IMR-90 (cell line): Measurements from ENCODE around the gene SSTR4. TPM values are rescaled to one million over a fixed set of nuclear protein-coding genes. Genes with fewer than 3 reads are reported as not detected.

Source experiments
- ATAC-seq: fragments of 200-7000 bp; cut with Tn5 transposase; 2 replicates; pipeline ENCODE4 v1.9.1; 2020; ENCODE audit warnings: low read depth, mild to moderate bottlenecking, moderate library complexity
- BruUV-seq: library from RNA; stranded (reverse); fragments of 400-500 nt; replicated peaks from 2 replicates; lab custom pipeline; 2021; lab: Mats Ljungman, UMichigan
- CTCF ChIA-PET: fragments of 300-600 bp; formaldehyde crosslinking; extraction: SDS; loops from one replicate; lab custom pipeline; 2021; ENCODE audit warnings: antibody characterized with exemption; lab: Yijun Ruan, JAX
- POLR2A ChIA-PET: fragments of 300-600 bp; sonication (Branson Sonifier 250); formaldehyde crosslinking; loops from one replicate; lab custom pipeline; 2022; ENCODE audit warnings: antibody characterized with exemption; ENCODE audit not compliant: unreplicated experiment; lab: Charles Lee
- DNase-seq: peaks from one replicate; pipeline ENCODE4 v3.0.0; 2013
- H2AFZ ChIP-seq: replicated peaks from 2 replicates; pipeline ENCODE3; 2013; ENCODE audit warnings: low read length, mild to moderate bottlenecking; ENCODE audit not compliant: poor library complexity
- H2AK5ac ChIP-seq: 2 replicates; pipeline ENCODE4 v1.6.1; 2013; ENCODE audit warnings: low read depth, low read length, inconsistent platforms
- H2AK9ac ChIP-seq: replicated peaks from 2 replicates; pipeline ENCODE3; 2013; ENCODE audit warnings: mild to moderate bottlenecking, low read depth, low read length, moderate library complexity; ENCODE audit not compliant: poor library complexity
- H2BK120ac ChIP-seq: 2 replicates; pipeline ENCODE4 v1.6.1; 2013; ENCODE audit warnings: low read depth, low read length, inconsistent platforms
- H2BK15ac ChIP-seq: 3 replicates; pipeline ENCODE4 v1.6.1; 2013; ENCODE audit warnings: low read depth, low read length, inconsistent platforms
- H2BK20ac ChIP-seq: 2 replicates; pipeline ENCODE4 v1.6.1; 2013; ENCODE audit warnings: low read depth, mild to moderate bottlenecking, inconsistent platforms, low read length, moderate library complexity
- H2BK5ac ChIP-seq: 2 replicates; pipeline ENCODE4 v1.6.1; 2013; ENCODE audit warnings: mild to moderate bottlenecking, low read depth, low read length, inconsistent platforms; ENCODE audit not compliant: poor library complexity, severe bottlenecking
- H3K14ac ChIP-seq: replicated peaks from 2 replicates; pipeline ENCODE4 v1.6.1; 2013; ENCODE audit warnings: low read depth, low read length, inconsistent platforms
- H3K18ac ChIP-seq: 2 replicates; pipeline ENCODE4 v1.6.1; 2013; ENCODE audit warnings: low read depth, low read length, control low read depth
- H3K23ac ChIP-seq: 2 replicates; pipeline ENCODE4 v1.6.1; 2013; ENCODE audit warnings: low read depth, low read length, inconsistent platforms
- H3K27ac ChIP-seq: 2 replicates; pipeline ENCODE4 v1.5.1; 2013; ENCODE audit warnings: mild to moderate bottlenecking, control low read depth, low read length; ENCODE audit not compliant: insufficient read depth
- H3K27me3 ChIP-seq: 2 replicates; pipeline ENCODE4 v1.6.1; 2013; ENCODE audit warnings: low read length; ENCODE audit not compliant: control insufficient read depth, insufficient read depth
- H3K36me3 ChIP-seq: 2 replicates; pipeline ENCODE4 v1.6.1; 2013; ENCODE audit warnings: low read length, mixed read lengths; ENCODE audit not compliant: control insufficient read depth, insufficient read depth
- H3K4ac ChIP-seq: 2 replicates; pipeline ENCODE4 v1.6.1; 2013; ENCODE audit warnings: low read depth, low read length, inconsistent platforms
- H3K4me1 ChIP-seq: 2 replicates; pipeline ENCODE4 v1.6.1; 2013; ENCODE audit warnings: low read length, mixed read lengths; ENCODE audit not compliant: control insufficient read depth, insufficient read depth
- H3K4me2 ChIP-seq: 2 replicates; pipeline ENCODE4 v1.6.1; 2013; ENCODE audit warnings: low read depth, mild to moderate bottlenecking, control low read depth, low read length, moderate library complexity
- H3K4me3 ChIP-seq: 2 replicates; pipeline ENCODE4 v1.5.1; 2013; ENCODE audit warnings: low read depth, mild to moderate bottlenecking, control low read depth, low read length, moderate library complexity; ENCODE audit not compliant: insufficient read depth
- H3K56ac ChIP-seq: 2 replicates; pipeline ENCODE4 v1.6.1; 2013; ENCODE audit warnings: low read length, inconsistent platforms; ENCODE audit not compliant: insufficient read depth; ENCODE audit errors: extremely low read depth
- H3K79me1 ChIP-seq, 2 experiments: 2 replicates each; pipeline ENCODE4 v1.6.1; 2013; ENCODE audit warnings: low read length in 2 of 2, inconsistent platforms in 1 of 2, low read depth in 1 of 2
- H3K9ac ChIP-seq: 2 replicates; pipeline ENCODE4 v1.6.1; 2013; ENCODE audit warnings: low read depth, low read length, control low read depth
- H3K9me1 ChIP-seq: 2 replicates; pipeline ENCODE4 v1.6.1; 2013; ENCODE audit warnings: low read length, inconsistent platforms; ENCODE audit not compliant: insufficient read depth
- H3K9me3 ChIP-seq: 2 replicates; pipeline ENCODE4 v1.6.1; 2013; ENCODE audit warnings: low read length; ENCODE audit not compliant: control insufficient read depth, insufficient read depth
- H4K20me1 ChIP-seq: 2 replicates; pipeline ENCODE4 v1.6.1; 2013; ENCODE audit warnings: low read length, inconsistent platforms; ENCODE audit not compliant: insufficient read depth
- H4K5ac ChIP-seq: 2 replicates; pipeline ENCODE4 v1.6.1; 2013; ENCODE audit warnings: mild to moderate bottlenecking, low read depth, low read length, control low read depth
- H4K8ac ChIP-seq, 2 experiments: 2 replicates each; pipeline ENCODE4 v1.6.1; 2013; ENCODE audit warnings: low read depth in 2 of 2, low read length in 2 of 2, control low read depth in 1 of 2, inconsistent platforms in 1 of 2
- H4K91ac ChIP-seq: 2 replicates; pipeline ENCODE4 v1.6.1; 2013; ENCODE audit warnings: low read depth, low read length, inconsistent platforms; ENCODE audit not compliant: insufficient read depth
- BHLHE40 ChIP-seq: fragments of 150-350 bp; IDR thresholded peaks from 2 replicates; pipeline ENCODE4 v1.6.1; 2016; ENCODE audit warnings: mild to moderate bottlenecking, low read depth, low read length
- CTCF ChIP-seq: conservative IDR thresholded peaks from 2 replicates; pipeline ENCODE4 v1.5.1; 2012; ENCODE audit warnings: mild to moderate bottlenecking, low read depth, low read length, improper control_type of control experiment
- MXI1 ChIP-seq: IDR thresholded peaks from 2 replicates; pipeline ENCODE4 v1.6.1; 2012; ENCODE audit warnings: low read depth, mild to moderate bottlenecking, low read length, moderate library complexity, borderline replicate concordance
- NFE2L2 ChIP-seq: fragments of 150-350 bp; IDR thresholded peaks from 2 replicates; pipeline ENCODE4 v1.6.1; 2016; ENCODE audit warnings: low read depth, mild to moderate bottlenecking, low read length
- POLR2A ChIP-seq: IDR thresholded peaks from 2 replicates; pipeline ENCODE4 v1.6.1; 2012; ENCODE audit warnings: mild to moderate bottlenecking, low read depth, low read length
- RCOR1 ChIP-seq: IDR thresholded peaks from 2 replicates; pipeline ENCODE4 v1.6.1; 2012; ENCODE audit warnings: mild to moderate bottlenecking, low read length, improper control_type of control experiment; ENCODE audit not compliant: insufficient replicate concordance
- RFX5 ChIP-seq: IDR thresholded peaks from 2 replicates; pipeline ENCODE4 v1.8.0; 2012; ENCODE audit warnings: low read depth, mild to moderate bottlenecking, low read length, moderate library complexity
- WGBS, 2 experiments: methylation state at CpG; one replicate each; pipeline versions ENCODE4 v1.1.5 to v1.1.7; 2013; ENCODE audit warnings: missing lambda C conversion rate in 2 of 2; ENCODE audit not compliant: insufficient read length in 1 of 2; ENCODE audit errors: extremely low coverage in 2 of 2; 5-methylcytosine and 5-hydroxymethylcytosine counted together
- dilution Hi-C: fragments of 300-500 bp; cut with HindIII; formaldehyde crosslinking; loops from one replicate; pipeline ENCODE4 v1.14.3; 2018; ENCODE audit warnings: low sequenced_read_pairs; ENCODE audit not compliant: unreplicated experiment
- in situ Hi-C: fragments of 300-500 bp; cut with MboI; formaldehyde crosslinking; loops from 3 replicates; pipeline ENCODE4 v1.14.3; 2019; ENCODE audit warnings: low sequenced_read_pairs, inconsistent platforms, mixed read lengths
- intact Hi-C: fragments of 100-400 bp; cut with micrococcal nuclease; formaldehyde crosslinking; loops from 2 replicates; pipeline ENCODE4 v1.10.0; 2022
- polyA plus RNA-seq, 3 experiments: library from polyadenylated mRNA; depleted of rRNA; stranded (reverse); fragments of >200 nt; gene quantifications; 2 replicates each; pipeline ENCODE4 v1.2.3, GENCODE V29; 2012; ENCODE audit warnings: low replicate concordance in 1 of 3
- total RNA-seq: library from RNA; depleted of rRNA; stranded (reverse); fragments of >200 nt; gene quantifications from 2 replicates; pipeline ENCODE4 v1.2.3, GENCODE V29; 2012
- TF ChIP-seq, protein P1 (sequence below): fragments of 150-350 bp; IDR thresholded peaks from 2 replicates; pipeline ENCODE4 v1.6.1; 2017; ENCODE audit warnings: mild to moderate bottlenecking, antibody characterized with exemption, low read length, low read depth

SSTR4 gene
- total and polyA plus RNA-seq, 2 of the 4 experiments (the other 2 are of a cell fraction), result not detected

GRCh38 chr20:23079016-23079351, 43.9 kb downstream of the SSTR4 start:
- H4K91ac ChIP-seq, result no peak overlapping the region

More at GRCh38 chr20:23079016-23079351, 43.9 kb downstream of the SSTR4 start:
- no peaks in the 10 kb centered on the region for H3K9me3 ChIP-seq
- ATAC-seq (no peak), DNase-seq (no peak)
- no peak overlapping the region for H3K4me2 ChIP-seq
- no peak for TF ChIP-seq BHLHE40
- no peak for TF ChIP-seq POLR2A
- TF ChIP-seq, protein P1, sequence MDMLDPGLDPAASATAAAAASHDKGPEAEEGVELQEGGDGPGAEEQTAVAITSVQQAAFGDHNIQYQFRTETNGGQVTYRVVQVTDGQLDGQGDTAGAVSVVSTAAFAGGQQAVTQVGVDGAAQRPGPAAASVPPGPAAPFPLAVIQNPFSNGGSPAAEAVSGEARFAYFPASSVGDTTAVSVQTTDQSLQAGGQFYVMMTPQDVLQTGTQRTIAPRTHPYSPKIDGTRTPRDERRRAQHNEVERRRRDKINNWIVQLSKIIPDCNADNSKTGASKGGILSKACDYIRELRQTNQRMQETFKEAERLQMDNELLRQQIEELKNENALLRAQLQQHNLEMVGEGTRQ, result no peak
- TF ChIP-seq CTCF, result 0 out of 2 replicates have a peak, but pooled peaks have one; percentile 8
- no peak for TF ChIP-seq RFX5
- no peak for TF ChIP-seq NFE2L2
- TF ChIP-seq RCOR1, result no peak
- TF ChIP-seq MXI1, result no peak
- no peak overlapping the region for H3K23ac ChIP-seq
- no peak overlapping the region for H3K4ac ChIP-seq
- H3K18ac ChIP-seq, result no peak overlapping the region
- H2BK120ac ChIP-seq, result no peak overlapping the region
- no peak overlapping the region for H3K9ac ChIP-seq
- H3K4me1 ChIP-seq, result no peaks in the 10 kb centered on the region
- H2AK5ac ChIP-seq, result no peak overlapping the region
- dilution Hi-C loops, result no loop called here
- in situ Hi-C loops, result loop anchor here (25.0 kb wide), 1 partner anchor 108 kb away; no protein-coding TSS in a partner anchor
- H3K56ac ChIP-seq, result no peak overlapping the region
- ChIA-PET CTCF (no interaction called here), POLR2A (no interaction called here)
- H2BK20ac ChIP-seq, result no peak overlapping the region
- H4K20me1 ChIP-seq, result no peaks in the 10 kb centered on the region
- H2BK15ac ChIP-seq, result no peak overlapping the region
- H2BK5ac ChIP-seq, result no peak overlapping the region
- H3K79me1 ChIP-seq, result no peaks in the 10 kb centered on the region
- BruUV-seq, result no TSS peak
- no peaks in the 10 kb centered on the region for H3K36me3 ChIP-seq
- no peak overlapping the region for H2AK9ac ChIP-seq
- no peak overlapping the region for H4K5ac ChIP-seq
- no peak overlapping the region for H3K14ac ChIP-seq
- intact Hi-C loops, result no loop called here
- H3K27ac ChIP-seq, result no peak overlapping the region
- no peak overlapping the region for H4K8ac ChIP-seq
- no peak overlapping the region for H3K4me3 ChIP-seq
- H2AFZ ChIP-seq, result no peak overlapping the region
- WGBS, 2 experiments, result no CpG with 5 or more reads among the region's 6 CpGs
- peaks cover 40% of the 10 kb centered on the region for H3K27me3 ChIP-seq
- H3K9me1 ChIP-seq, result no peaks in the 10 kb centered on the region
